K562 (cell line): Measurements from ENCODE around the gene ZNF805. TPM values are rescaled to one million over a fixed set of nuclear protein-coding genes. Genes with fewer than 3 reads are reported as not detected.

Experiments used
- ATAC-seq: fragments of 200-7000 bp; cut with Tn5 transposase; 3 replicates; pipeline ENCODE4 v1.9.1; 2020; ENCODE audit warnings: moderate library complexity
- BruUV-seq: library from RNA; stranded (reverse); fragments of 400-500 nt; replicated peaks from 2 replicates; lab custom pipeline; 2021; lab: Mats Ljungman, UMichigan
- CTCF ChIA-PET: fragments of 300-600 bp; formaldehyde crosslinking; extraction: SDS; loops from one replicate; lab custom pipeline; 2021; ENCODE audit warnings: low intra/inter-chr PET ratio; lab: Yijun Ruan, JAX
- POLR2A ChIA-PET: fragments of 300-600, 350-650 bp; sonication (Branson Sonifier 250); formaldehyde crosslinking; extraction: SDS; loops from one replicate; lab custom pipeline; 2021; ENCODE audit warnings: antibody characterized with exemption, inconsistent platforms; lab: Yijun Ruan, JAX
- DNase-seq, 4 experiments: peaks; one replicate each; pipeline versions ENCODE4 v3.0.0 to v3.0.0-alpha.2; 2011 to 2018; ENCODE audit warnings: low spot score in 3 of 4, mixed read lengths in 3 of 4; ENCODE audit errors: extremely low read depth in 1 of 4
- FAIRE-seq: peaks from 2 replicates; lab custom pipeline; 2011; peaks lifted over from hg19 to GRCh38; lab: Jason Lieb, UNC
- H2AFZ ChIP-seq: 2 replicates; pipeline ENCODE4 v1.6.0; 2011; ENCODE audit warnings: low read depth, low read length, control low read depth, inconsistent platforms
- H3K27ac ChIP-seq: fragments of 200-600 bp; 3 replicates; pipeline ENCODE4 v1.8.0; 2011; ENCODE audit warnings: low read depth, mild to moderate bottlenecking, control low read depth, inconsistent platforms, low read length, moderate library complexity, mixed read lengths; ENCODE audit errors: extremely low read depth
- H3K27me3 ChIP-seq, 2 experiments: fragments of 300-600 bp in 1 of 2; 2 replicates in 1 of 2; 3 replicates in 1 of 2; pipeline versions ENCODE4 v1.6.0 to v1.8.0; 2011; ENCODE audit warnings: inconsistent platforms in 2 of 2, low read length in 2 of 2, mild to moderate bottlenecking in 1 of 2, mixed read lengths in 1 of 2, moderate library complexity in 1 of 2; ENCODE audit not compliant: control insufficient read depth in 2 of 2, insufficient read depth in 2 of 2
- H3K36me3 ChIP-seq: fragments of 300-600 bp; 3 replicates; pipeline ENCODE4 v1.8.0; 2011; ENCODE audit warnings: mild to moderate bottlenecking, low read length, inconsistent platforms; ENCODE audit not compliant: control insufficient read depth, insufficient read depth
- H3K4me1 ChIP-seq, 2 experiments: fragments of 200-600 bp in 1 of 2; replicated peaks in 1 of 2; 2 replicates in 1 of 2; 3 replicates in 1 of 2; pipeline versions ENCODE4 v1.5.1 to v1.8.0; 2011; ENCODE audit warnings: inconsistent platforms in 2 of 2, low read length in 2 of 2, mild to moderate bottlenecking in 1 of 2, mixed read lengths in 1 of 2, moderate library complexity in 1 of 2; ENCODE audit not compliant: control insufficient read depth in 2 of 2, insufficient read depth in 2 of 2
- H3K4me2 ChIP-seq: 2 replicates; pipeline ENCODE4 v1.6.1; 2011; ENCODE audit warnings: low read length, control low read depth, inconsistent platforms, mixed read lengths; ENCODE audit not compliant: insufficient read depth
- H3K4me3 ChIP-seq: fragments of 200-600 bp; sonication (generic), shearing (Covaris generic); 2 replicates; pipeline ENCODE4 v1.5.1; 2016; ENCODE audit warnings: control low read depth, inconsistent platforms
- H3K79me2 ChIP-seq: fragments of 200-600 bp; 3 replicates; pipeline ENCODE4 v1.8.0; 2011; ENCODE audit warnings: low read length, inconsistent platforms; ENCODE audit not compliant: control insufficient read depth, insufficient read depth
- H3K9ac ChIP-seq, 2 experiments: 2 replicates each; pipeline versions ENCODE4 v1.6.0 to v1.6.1; 2011; ENCODE audit warnings: low read depth in 2 of 2, low read length in 2 of 2, control low read depth in 1 of 2, inconsistent platforms in 1 of 2, mild to moderate bottlenecking in 1 of 2, mixed read lengths in 1 of 2; ENCODE audit not compliant: insufficient read depth in 1 of 2
- H3K9me1 ChIP-seq: one replicate; pipeline ENCODE4 v1.6.0; 2011; ENCODE audit warnings: inconsistent platforms, mild to moderate bottlenecking, low read length, moderate library complexity; ENCODE audit not compliant: control insufficient read depth, insufficient read depth
- H3K9me3 ChIP-seq: replicated peaks from 2 replicates; pipeline ENCODE4 v1.5.1; 2011; ENCODE audit warnings: low read depth, low read length, inconsistent platforms; ENCODE audit not compliant: control insufficient read depth, insufficient read depth
- H4K20me1 ChIP-seq: replicated peaks from 2 replicates; pipeline ENCODE4 v1.6.1; 2011; ENCODE audit warnings: low read length, inconsistent platforms, mixed read lengths; ENCODE audit not compliant: control insufficient read depth, insufficient read depth
- C11orf30 ChIP-seq: fragments of 450-650 bp; IDR thresholded peaks from 2 replicates; pipeline ENCODE4 v1.6.1; 2016; ENCODE audit warnings: low read depth, mild to moderate bottlenecking
- POLR2A ChIP-seq: fragments of 450-650 bp; conservative IDR thresholded peaks from 2 replicates; pipeline ENCODE4 v1.6.1; 2016
- ZNF316 ChIP-seq: fragments of 450-650 bp; IDR thresholded peaks from 2 replicates; pipeline ENCODE4 v1.6.1; 2016
- WGBS: fragments of 100-300 bp; shearing (Covaris generic); methylation state at CpG from one replicate; pipeline ENCODE4 v1.1.6; 2016; ENCODE audit warnings: low coverage, mixed read lengths; ENCODE audit not compliant: insufficient coverage; ENCODE audit errors: missing lambda C conversion rate; 5-methylcytosine and 5-hydroxymethylcytosine counted together
- in situ Hi-C: fragments of 300-500 bp; cut with MboI; formaldehyde crosslinking; loops from 4 replicates; pipeline ENCODE4 v1.15.0; 2018; ENCODE audit warnings: inconsistent platforms, mixed read lengths
- intact Hi-C: fragments of 100-400 bp; cut with micrococcal nuclease; formaldehyde crosslinking; loops from 2 replicates; pipeline ENCODE4 v1.14.2; 2022
- polyA plus RNA-seq, 8 experiments: library from polyadenylated mRNA; depleted of rRNA in 4 of 8; stranded (reverse) in 5 of 8; unstranded in 3 of 8; fragments of >200 nt; fragmentation: Nextera tagmentation in 2 of 8; fragmentation: Illumina TruSeq in 1 of 8; extraction: Ambion mirVana in 2 of 8; extraction: Trizol in 1 of 8; gene quantifications; 2 replicates each; pipeline versions ENCODE4 v1.2.1 to v1.2.3, GENCODE V29; 2011 to 2014; ENCODE audit warnings: inconsistent platforms in 1 of 8, missing spikeins in 1 of 8
- total RNA-seq, 7 experiments: library from RNA; depleted of rRNA in 6 of 7; stranded (reverse); fragments of >200 nt in 6 of 7; fragmentation: Illumina TruSeq in 2 of 7; extraction: Trizol in 2 of 7; gene quantifications; 2 replicates each; pipeline versions ENCODE4 v1.2.1 to v1.2.3, GENCODE V29; 2011 to 2021; ENCODE audit warnings: low replicate concordance in 1 of 7
- TF ChIP-seq, protein P1 (sequence below): fragments of 250-450 bp; sonication (Bioruptor Pico); IDR thresholded peaks from 2 replicates; pipeline ENCODE4 v1.5.0; 2021

The ZNF805 gene
- total and polyA plus RNA-seq, 9 of the 15 experiments (the other 6 are each of a cell fraction or from before 2014, with no cell fraction given) = 0.32 to 6.7 (median 3.9) TPM

DNA sequence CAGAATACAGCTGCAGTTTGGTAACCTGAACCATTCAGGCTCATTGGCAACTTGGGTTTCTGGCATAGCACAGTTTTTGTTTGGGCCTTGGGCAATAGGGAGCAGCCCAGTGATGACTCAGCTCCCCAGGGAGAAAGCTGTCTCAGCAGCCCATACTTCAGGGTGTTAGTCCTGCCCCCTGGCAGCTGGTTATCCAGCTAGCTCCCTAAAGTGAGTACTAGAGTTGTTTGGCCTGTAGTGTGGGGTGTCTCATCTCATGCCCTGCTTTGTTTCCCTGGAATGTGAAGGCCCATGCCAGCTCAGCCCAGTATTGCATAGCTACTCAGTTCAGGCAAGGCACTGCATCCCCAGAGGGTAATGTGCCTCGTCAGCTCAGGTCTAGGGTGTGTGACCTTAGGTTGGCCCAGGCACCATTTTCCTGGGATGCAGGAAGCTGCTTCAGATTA, 61.6 kb downstream of the ZNF805 start:
- Histone ChIP-seq H3K9me1 (no peaks in the 10 kb centered on the region), H2AFZ (no peak overlapping the region), H3K36me3 (peaks cover 27% of the 10 kb centered on the region; the same call in 1 of the 3 replicates), H3K9ac (peak overlapping the region in 1 of 2 experiments; percentile 45; a peak in 1 of 4 replicates), H3K4me2 (no peak overlapping the region), H3K9me3 (no peaks in the 10 kb centered on the region; the same call in 1 of the 2 replicates), H3K27ac (no peak overlapping the region; the same call in 2 of the 3 replicates), H3K79me2 (peaks cover 24% of the 10 kb centered on the region), H4K20me1 (no peaks in the 10 kb centered on the region; the same call in 1 of the 2 replicates), H3K4me3 (no peak overlapping the region), H3K27me3 (no peaks in the 10 kb centered on the region), H3K4me1 (no peaks in the 10 kb centered on the region; a peak in 2 of 5 replicates)
- FAIRE-seq = no peak
- no peak for DNase-seq
- intact Hi-C loops = no loop called here
- in situ Hi-C loops = no loop called here
- BruUV-seq = no TSS peak
- ATAC-seq = peak; percentile 54
- POLR2A ChIA-PET = interaction anchor here (1.2 to 2.1 kb wide), 5 partner anchors 8 to 19 kb away, joined by 4 to 9 read pairs (median 5); no protein-coding TSS in a partner anchor
- TF ChIP-seq POLR2A (0 out of 2 replicates have a peak, but pooled peaks have one; percentile 11), C11orf30 (0 out of 2 replicates have a peak, but pooled peaks have one; percentile 21), ZNF316 (0 out of 2 replicates have a peak, but pooled peaks have one; percentile 18)
- TF ChIP-seq, protein P1, sequence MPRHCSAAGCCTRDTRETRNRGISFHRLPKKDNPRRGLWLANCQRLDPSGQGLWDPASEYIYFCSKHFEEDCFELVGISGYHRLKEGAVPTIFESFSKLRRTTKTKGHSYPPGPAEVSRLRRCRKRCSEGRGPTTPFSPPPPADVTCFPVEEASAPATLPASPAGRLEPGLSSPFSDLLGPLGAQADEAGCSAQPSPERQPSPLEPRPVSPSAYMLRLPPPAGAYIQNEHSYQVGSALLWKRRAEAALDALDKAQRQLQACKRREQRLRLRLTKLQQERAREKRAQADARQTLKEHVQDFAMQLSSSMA = no peak
- CTCF ChIA-PET = no interaction called here
- WGBS = 100% methylated on average over 1 of the region's 1 CpG
